ENCODE data around the gene EFEMP1. TPM values are rescaled to one million over a fixed set of nuclear protein-coding genes. Genes with fewer than 3 reads are reported as not detected.

EFEMP1 gene
- total RNA-seq, 2 experiments from 2014 or later, result 0.61 TPM; not detected in 1

DNA sequence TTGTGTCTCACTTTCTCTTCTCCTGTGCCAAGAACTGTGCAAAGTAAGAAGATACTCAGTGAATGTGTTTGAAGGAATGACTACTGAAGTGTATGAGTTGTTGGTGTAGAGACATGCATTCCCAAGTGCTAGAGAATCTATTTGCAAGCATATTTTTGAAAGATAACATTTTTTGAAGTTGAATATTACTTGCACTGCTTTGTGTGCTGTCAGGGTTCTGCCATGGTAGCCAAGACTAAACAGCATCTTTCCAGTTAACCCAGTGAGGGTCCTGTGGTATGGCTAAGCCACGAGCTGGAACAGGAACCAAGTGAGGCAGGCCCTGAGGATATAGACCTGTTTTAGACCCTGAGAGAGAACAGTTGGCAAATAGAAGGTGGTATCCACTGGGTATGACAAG, 35.2 kb upstream of the EFEMP1 start:
- H3K9me2 ChIP-seq (ENCODE audit: insufficient read depth, low read length), result no peaks in the 10 kb centered on the region
- H3K4me2 ChIP-seq (ENCODE audit: low read length), result no peak overlapping the region
- no peaks in the 10 kb centered on the region for H4K20me1 ChIP-seq (ENCODE audit: insufficient read depth, low read length)
- H3K4me3 ChIP-seq (ENCODE audit: low read depth, low read length, poor library complexity, severe bottlenecking), result no peak overlapping the region
- intact Hi-C loops (cut with micrococcal nuclease; ENCODE audit: unreplicated experiment), result no loop called here
- no peak overlapping the region for H2AFZ ChIP-seq (ENCODE audit: low read length)
- H3K36me3 ChIP-seq (ENCODE audit: insufficient read depth, low read length), result no peaks in the 10 kb centered on the region
- DNase-seq (ENCODE audit: low spot score), result no peak
- POLR2A ChIA-PET, result interaction anchor here (0.6 kb wide), 1 partner anchor 20 kb away, joined by 3 read pairs; no protein-coding TSS in a partner anchor
- no TSS peak for BruUV-seq (replicated peaks)
- no peaks in the 10 kb centered on the region for H3K79me2 ChIP-seq (ENCODE audit: insufficient read depth, low read depth, low read length)
- no peaks in the 10 kb centered on the region for H3K9me3 ChIP-seq (ENCODE audit: low read length)
- CTCF ChIA-PET (ENCODE audit: unreplicated experiment), result no interaction called here
- H3K27ac ChIP-seq (ENCODE audit: low read depth, low read length, poor library complexity, severe bottlenecking), result no peak overlapping the region
- no peaks in the 10 kb centered on the region for H3K4me1 ChIP-seq (ENCODE audit: insufficient read depth, low read length, poor library complexity, severe bottlenecking)
- no peak for TF ChIP-seq EZH2phosphoT487 (IDR thresholded peaks at IDR 0.05; ENCODE audit: borderline replicate concordance, low read depth, low read length)
- TF ChIP-seq, protein P1, sequence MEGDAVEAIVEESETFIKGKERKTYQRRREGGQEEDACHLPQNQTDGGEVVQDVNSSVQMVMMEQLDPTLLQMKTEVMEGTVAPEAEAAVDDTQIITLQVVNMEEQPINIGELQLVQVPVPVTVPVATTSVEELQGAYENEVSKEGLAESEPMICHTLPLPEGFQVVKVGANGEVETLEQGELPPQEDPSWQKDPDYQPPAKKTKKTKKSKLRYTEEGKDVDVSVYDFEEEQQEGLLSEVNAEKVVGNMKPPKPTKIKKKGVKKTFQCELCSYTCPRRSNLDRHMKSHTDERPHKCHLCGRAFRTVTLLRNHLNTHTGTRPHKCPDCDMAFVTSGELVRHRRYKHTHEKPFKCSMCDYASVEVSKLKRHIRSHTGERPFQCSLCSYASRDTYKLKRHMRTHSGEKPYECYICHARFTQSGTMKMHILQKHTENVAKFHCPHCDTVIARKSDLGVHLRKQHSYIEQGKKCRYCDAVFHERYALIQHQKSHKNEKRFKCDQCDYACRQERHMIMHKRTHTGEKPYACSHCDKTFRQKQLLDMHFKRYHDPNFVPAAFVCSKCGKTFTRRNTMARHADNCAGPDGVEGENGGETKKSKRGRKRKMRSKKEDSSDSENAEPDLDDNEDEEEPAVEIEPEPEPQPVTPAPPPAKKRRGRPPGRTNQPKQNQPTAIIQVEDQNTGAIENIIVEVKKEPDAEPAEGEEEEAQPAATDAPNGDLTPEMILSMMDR (conservative IDR thresholded peaks at IDR 0.05; ENCODE audit: low read length), result no peak

DNA sequence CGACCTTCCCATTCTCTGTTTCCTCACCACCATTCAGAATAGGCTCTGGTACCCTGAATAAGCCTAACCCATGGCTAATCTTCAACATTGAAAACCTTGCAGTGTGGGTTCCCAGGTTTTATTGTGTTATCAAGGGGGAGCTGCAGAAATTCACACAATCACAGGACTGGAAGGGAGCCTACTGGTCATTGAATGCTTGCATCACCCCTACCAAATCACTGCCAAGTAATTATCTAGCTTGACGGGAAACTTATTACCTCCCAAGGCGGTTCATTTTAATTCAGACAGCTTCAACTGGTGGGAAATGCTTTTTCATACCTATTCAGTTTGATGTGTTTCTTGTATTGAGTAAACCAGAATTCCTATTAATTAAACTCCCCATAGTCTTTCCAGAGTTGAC, 33.6 kb upstream of the EFEMP1 start:
- no peak overlapping the region for H3K4me3 ChIP-seq (ENCODE audit: low read depth, low read length, poor library complexity, severe bottlenecking)
- POLR2A ChIA-PET, result no interaction called here
- no TSS peak for BruUV-seq (replicated peaks)
- H3K9me2 ChIP-seq (ENCODE audit: insufficient read depth, low read length), result no peaks in the 10 kb centered on the region
- TF ChIP-seq EZH2phosphoT487 (IDR thresholded peaks at IDR 0.05; ENCODE audit: borderline replicate concordance, low read depth, low read length), result no peak
- TF ChIP-seq, protein P1 (conservative IDR thresholded peaks at IDR 0.05; ENCODE audit: low read length), result no peak
- H3K36me3 ChIP-seq (ENCODE audit: insufficient read depth, low read length), result no peaks in the 10 kb centered on the region
- no peaks in the 10 kb centered on the region for H3K79me2 ChIP-seq (ENCODE audit: insufficient read depth, low read depth, low read length)
- CTCF ChIA-PET (ENCODE audit: unreplicated experiment), result no interaction called here
- no peak for DNase-seq (ENCODE audit: low spot score)
- no peak overlapping the region for H3K4me2 ChIP-seq (ENCODE audit: low read length)
- H2AFZ ChIP-seq (ENCODE audit: low read length), result no peak overlapping the region
- no peak overlapping the region for H3K27ac ChIP-seq (ENCODE audit: low read depth, low read length, poor library complexity, severe bottlenecking)
- no peaks in the 10 kb centered on the region for H3K4me1 ChIP-seq (ENCODE audit: insufficient read depth, low read length, poor library complexity, severe bottlenecking)
- H3K9me3 ChIP-seq (ENCODE audit: low read length), result no peaks in the 10 kb centered on the region
- intact Hi-C loops (cut with micrococcal nuclease; ENCODE audit: unreplicated experiment), result no loop called here
- no peaks in the 10 kb centered on the region for H4K20me1 ChIP-seq (ENCODE audit: insufficient read depth, low read length)

DNA sequence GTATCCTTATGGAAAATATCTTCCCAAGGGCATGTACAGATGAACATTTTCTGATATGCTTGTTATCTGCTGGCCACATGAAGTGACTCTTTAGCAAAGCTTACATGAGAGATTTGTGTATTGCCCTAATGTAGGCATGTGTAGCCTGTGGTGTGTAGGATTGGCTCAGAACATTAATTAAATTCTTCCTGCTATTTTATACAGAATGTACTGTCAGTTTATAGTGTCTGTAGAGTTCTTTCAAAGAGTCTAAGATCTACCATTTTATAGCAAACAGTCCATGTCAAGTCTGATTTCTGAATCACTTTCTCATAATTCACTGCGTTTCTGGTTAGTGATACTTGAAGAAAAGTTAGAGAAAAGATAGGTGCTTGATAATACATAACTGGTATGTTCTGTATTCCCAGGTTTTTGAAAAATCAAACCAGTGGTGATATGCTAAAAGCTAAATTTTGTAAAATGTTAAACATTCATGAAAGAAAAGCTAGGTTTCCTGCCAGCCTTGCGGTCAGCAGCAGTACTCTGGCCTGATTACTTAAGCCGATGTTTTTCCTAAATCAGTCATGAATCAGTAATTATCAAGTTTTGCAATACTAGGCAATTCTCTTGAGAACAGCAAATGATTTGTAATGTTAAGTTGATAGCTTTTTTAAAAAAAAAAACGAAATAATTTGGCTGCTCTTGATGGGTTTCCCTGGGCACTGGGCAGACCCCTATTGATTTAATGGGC, 30.9 kb upstream of the EFEMP1 start:
- Histone ChIP-seq H3K4me2 (ENCODE audit: low read length) (no peak overlapping the region), H3K9me2 (ENCODE audit: insufficient read depth, low read length) (no peaks in the 10 kb centered on the region)
- CTCF ChIA-PET (ENCODE audit: unreplicated experiment), result no interaction called here

More for the DNA sequence above, 30.9 kb upstream of the EFEMP1 start:
- no peaks in the 10 kb centered on the region for H3K36me3 ChIP-seq (ENCODE audit: insufficient read depth, low read length)
- no peaks in the 10 kb centered on the region for H3K79me2 ChIP-seq (ENCODE audit: insufficient read depth, low read depth, low read length)
- POLR2A ChIA-PET, result interaction anchor here (0.7 kb wide), 1 partner anchor 1382 kb away, joined by 3 read pairs; no protein-coding TSS in a partner anchor
- H3K9me3 ChIP-seq (ENCODE audit: low read length), result no peaks in the 10 kb centered on the region
- DNase-seq (ENCODE audit: low spot score), result no peak
- TF ChIP-seq EZH2phosphoT487 (IDR thresholded peaks at IDR 0.05; ENCODE audit: borderline replicate concordance, low read depth, low read length), result no peak
- TF ChIP-seq, protein P1 (conservative IDR thresholded peaks at IDR 0.05; ENCODE audit: low read length), result no peak
- intact Hi-C loops (cut with micrococcal nuclease; ENCODE audit: unreplicated experiment), result no loop called here
- no peak overlapping the region for H3K4me3 ChIP-seq (ENCODE audit: low read depth, low read length, poor library complexity, severe bottlenecking)
- H3K4me1 ChIP-seq (ENCODE audit: insufficient read depth, low read length, poor library complexity, severe bottlenecking), result no peaks in the 10 kb centered on the region
- no peak overlapping the region for H2AFZ ChIP-seq (ENCODE audit: low read length)
- BruUV-seq (replicated peaks), result no TSS peak
- no peaks in the 10 kb centered on the region for H4K20me1 ChIP-seq (ENCODE audit: insufficient read depth, low read length)
- no peak overlapping the region for H3K27ac ChIP-seq (ENCODE audit: low read depth, low read length, poor library complexity, severe bottlenecking)
